ENCODE data around the gene LILRA5.
"Not testable (repeated sequence)": the region's sequence is repeated elsewhere in the genome, so short reads cannot be mapped to it uniquely, and the experiment has no call there.

LILRA5 gene

GRCh38 chr19:54333586-54334298, 20.8 kb upstream of the LILRA5 start:
- DNase-seq, result no peak

GRCh38 chr19:54332149-54332548, 19.2 kb upstream of the LILRA5 start:
- no peak for DNase-seq

GRCh38 chr19:54331626-54332025, 18.7 kb upstream of the LILRA5 start:
- DNase-seq, result no peak

GRCh38 chr19:54329476-54330165, 16.7 kb upstream of the LILRA5 start:
- DNase-seq, result no peak

GRCh38 chr19:54328781-54329180, 15.8 kb upstream of the LILRA5 start:
- not testable (repeated sequence) for DNase-seq

GRCh38 chr19:54325631-54326030, 12.7 kb upstream of the LILRA5 start:
- no peak for DNase-seq

GRCh38 chr19:54325194-54325621, 12.2 kb upstream of the LILRA5 start:
- peak; percentile 14 for DNase-seq

GRCh38 chr19:54324071-54324470, 11.1 kb upstream of the LILRA5 start:
- DNase-seq, result no peak

GRCh38 chr19:54322934-54323333, 10.0 kb upstream of the LILRA5 start:
- DNase-seq, result not testable (repeated sequence)

- not testable (repeated sequence) for DNase-seq
These were observed 9.3 kb upstream of the LILRA5 start for GRCh38 chr19:54322295-54322694.

- DNase-seq, result no peak
These were observed 7.1 kb upstream of the LILRA5 start for GRCh38 chr19:54319892-54320670.

GRCh38 chr19:54319049-54319448, 6.1 kb upstream of the LILRA5 start:
- no peak for DNase-seq

GRCh38 chr19:54317965-54318240, 4.9 kb upstream of the LILRA5 start:
- no peak for DNase-seq

- DNase-seq, result no peak
These were observed 4.4 kb upstream of the LILRA5 start for GRCh38 chr19:54317108-54317964.

- no peak for DNase-seq
These were observed 3.8 kb upstream of the LILRA5 start for GRCh38 chr19:54316746-54317107.

GRCh38 chr19:54315956-54316355, 3.0 kb upstream of the LILRA5 start:
- DNase-seq, result no peak

- no peak for DNase-seq
These were observed 955 bp downstream of the LILRA5 start for GRCh38 chr19:54312011-54312410.

GRCh38 chr19:54311486-54311885, 1.5 kb downstream of the LILRA5 start:
- no peak for DNase-seq

- no peak for DNase-seq
These were observed 2.4 kb downstream of the LILRA5 start for GRCh38 chr19:54310543-54310942.

GRCh38 chr19:54309811-54310210, 3.2 kb downstream of the LILRA5 start:
- no peak for DNase-seq

GRCh38 chr19:54307389-54308020, 5.5 kb downstream of the LILRA5 start:
- DNase-seq, result no peak

- DNase-seq, result no peak
These were observed 7.8 kb downstream of the LILRA5 start for GRCh38 chr19:54305141-54305540.

GRCh38 chr19:54302257-54302656, 10.7 kb downstream of the LILRA5 start:
- no peak for DNase-seq

All from fibroblast of upper back skin (primary cell).